NCI-H128 (cell line): ENCODE data around the gene CELF2.

Experiments
- DNase-seq: peaks from one replicate; lab custom pipeline; 2025; ENCODE audit not compliant: unreplicated experiment; lab: John Stamatoyannopoulos, UW

Gene CELF2

GRCh38 chr10:11020548-11020942 is 2.9 kb downstream of the CELF2 start:
- no peak for DNase-seq

- DNase-seq = no peak
These were observed 4.5 kb downstream of the CELF2 start for GRCh38 chr10:11022213-11022612.

GRCh38 chr10:11023009-11023953 is 5.6 kb downstream of the CELF2 start:
- DNase-seq = no peak

GRCh38 chr10:11024596-11024995 is 6.9 kb downstream of the CELF2 start:
- DNase-seq = no peak

GRCh38 chr10:11025978-11026377 is 8.3 kb downstream of the CELF2 start:
- no peak for DNase-seq

- DNase-seq = no peak
These were observed 9.1 kb downstream of the CELF2 start for GRCh38 chr10:11026773-11027172.

GRCh38 chr10:11034762-11035161 is 17.1 kb downstream of the CELF2 start:
- no peak for DNase-seq

GRCh38 chr10:11035301-11035991 is 17.8 kb downstream of the CELF2 start:
- DNase-seq = no peak

- no peak for DNase-seq
These were observed 18.8 kb downstream of the CELF2 start for GRCh38 chr10:11036424-11037011.

- DNase-seq = no peak
These were observed 20.3 kb downstream of the CELF2 start for GRCh38 chr10:11037991-11038390.

GRCh38 chr10:11042357-11042756 is 24.7 kb downstream of the CELF2 start:
- no peak for DNase-seq

GRCh38 chr10:11043039-11043438 is 25.4 kb downstream of the CELF2 start:
- no peak for DNase-seq

GRCh38 chr10:11043446-11044127 is 25.9 kb downstream of the CELF2 start:
- DNase-seq = no peak

GRCh38 chr10:11045487-11045886 is 27.8 kb downstream of the CELF2 start:
- no peak for DNase-seq

GRCh38 chr10:11045995-11046775 is 28.5 kb downstream of the CELF2 start:
- no peak for DNase-seq

GRCh38 chr10:11046776-11047160 is 29.1 kb downstream of the CELF2 start:
- DNase-seq = no peak

- no peak for DNase-seq
These were observed 31.1 kb downstream of the CELF2 start for GRCh38 chr10:11048707-11049278.

- no peak for DNase-seq
These were observed 32.1 kb downstream of the CELF2 start for GRCh38 chr10:11049806-11050205.

GRCh38 chr10:11050301-11051287 is 32.9 kb downstream of the CELF2 start:
- no peak for DNase-seq
